Tongue (tissue), 2 donors: ENCODE measurements around the gene MEIKIN. TPM values are rescaled to one million over a fixed set of nuclear protein-coding genes. Genes with fewer than 3 reads are reported as not detected.

Source experiments
- DNase-seq: peaks from one replicate; pipeline ENCODE4 v3.0.0-alpha.2; 2015
- total RNA-seq: library from RNA; depleted of rRNA; stranded (reverse); fragments of >200 nt; gene quantifications from one replicate; pipeline ENCODE4 v1.2.3, GENCODE V29; 2014

The MEIKIN gene
- total RNA-seq, 1 donor from 2014 or later: 3.9 TPM

DNA sequence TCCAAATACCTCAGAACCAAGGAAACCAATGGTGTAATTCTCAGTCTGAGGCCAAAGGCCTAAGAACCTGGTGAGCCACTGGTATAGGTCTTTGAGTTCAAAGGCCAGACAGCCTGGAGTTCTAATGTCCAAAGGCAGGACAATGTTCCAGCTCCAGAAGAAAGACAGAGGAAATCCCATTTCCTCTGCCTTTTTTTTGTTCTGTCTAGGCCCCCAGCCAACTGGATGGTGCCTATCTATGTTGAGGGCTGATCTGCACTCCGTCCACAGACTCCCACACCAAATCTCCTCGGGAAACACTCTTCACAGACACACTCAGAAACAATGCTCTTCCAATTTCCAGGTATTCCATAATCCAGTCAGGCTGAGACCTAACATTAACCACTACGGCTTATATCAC, 178.8 kb downstream of the MEIKIN start:
- no peak for DNase-seq

DNA sequence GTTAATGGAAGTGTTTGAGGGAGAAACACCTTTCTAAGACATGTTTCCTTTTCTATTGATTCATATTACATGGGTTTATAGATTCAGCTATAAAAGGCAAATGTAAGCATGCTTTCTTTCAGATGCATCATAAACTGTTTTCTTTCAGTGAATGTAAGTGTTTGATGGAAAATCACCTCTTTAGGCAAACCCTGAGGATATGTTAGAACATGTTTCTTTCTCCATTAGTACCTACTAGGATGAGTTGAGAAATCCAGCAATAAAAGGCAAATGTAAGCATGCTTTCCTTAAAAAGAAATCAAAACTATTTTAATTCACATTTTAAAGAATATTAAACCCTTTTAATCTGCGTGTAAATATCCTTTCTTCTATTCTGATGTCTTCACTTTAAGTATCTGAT, 180.2 kb downstream of the MEIKIN start:
- no peak for DNase-seq

DNA sequence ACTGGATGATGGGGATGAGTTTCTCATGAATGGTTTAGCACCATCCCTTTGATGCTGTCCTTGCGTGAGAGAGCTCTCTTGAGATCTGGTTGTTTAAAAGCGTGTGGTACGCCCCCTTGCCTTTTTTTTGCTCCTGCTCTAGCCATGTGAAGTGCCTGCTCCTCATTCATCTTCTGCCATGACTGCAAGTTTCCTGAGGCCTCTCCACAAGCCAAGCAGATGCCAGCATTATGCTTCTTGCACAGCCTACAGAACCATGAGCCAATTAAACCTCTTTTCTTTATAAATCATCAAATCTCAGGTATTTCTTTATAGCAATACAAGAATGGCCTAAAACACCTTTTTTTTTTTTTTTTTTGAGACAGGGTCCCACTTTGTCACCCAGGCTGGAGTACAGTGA, 181.5 kb downstream of the MEIKIN start:
- DNase-seq: no peak

DNA sequence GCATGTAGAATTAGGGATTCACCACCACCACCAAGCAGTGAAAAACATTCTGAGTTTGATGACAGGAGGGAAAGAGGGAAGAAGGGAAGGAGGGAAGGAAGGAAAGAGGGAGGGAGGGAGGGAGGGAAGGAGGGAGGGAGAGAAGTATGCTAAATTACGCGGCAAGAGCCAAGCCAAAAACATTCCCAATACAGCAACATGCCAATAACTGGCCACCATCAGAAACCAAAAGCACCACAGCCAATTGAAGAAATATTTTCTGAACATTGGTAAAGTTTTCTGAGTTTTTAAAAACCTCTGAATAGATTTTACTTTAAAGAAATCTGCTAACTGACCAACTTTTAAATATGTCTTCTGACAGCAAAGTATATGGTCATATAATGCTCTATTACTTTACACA, 184.7 kb downstream of the MEIKIN start:
- no peak for DNase-seq

DNA sequence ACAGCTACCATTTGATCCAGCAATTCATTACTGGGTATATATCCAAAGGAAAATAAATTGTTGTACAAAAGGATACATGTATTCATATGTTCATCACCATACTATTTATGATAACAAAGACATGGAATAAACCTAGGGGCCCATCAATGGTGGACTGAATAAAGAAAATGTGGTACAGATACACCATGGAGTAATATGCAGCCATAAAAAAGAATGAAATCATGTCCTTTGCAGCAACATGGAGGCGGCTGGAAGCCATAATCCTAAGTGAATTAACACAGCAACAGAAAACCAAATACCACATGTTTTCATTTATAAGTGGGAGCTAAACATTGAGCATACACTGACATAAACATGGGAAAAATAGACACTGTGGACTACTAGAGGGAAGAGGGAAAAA, 185.8 kb downstream of the MEIKIN start:
- DNase-seq: no peak

DNA sequence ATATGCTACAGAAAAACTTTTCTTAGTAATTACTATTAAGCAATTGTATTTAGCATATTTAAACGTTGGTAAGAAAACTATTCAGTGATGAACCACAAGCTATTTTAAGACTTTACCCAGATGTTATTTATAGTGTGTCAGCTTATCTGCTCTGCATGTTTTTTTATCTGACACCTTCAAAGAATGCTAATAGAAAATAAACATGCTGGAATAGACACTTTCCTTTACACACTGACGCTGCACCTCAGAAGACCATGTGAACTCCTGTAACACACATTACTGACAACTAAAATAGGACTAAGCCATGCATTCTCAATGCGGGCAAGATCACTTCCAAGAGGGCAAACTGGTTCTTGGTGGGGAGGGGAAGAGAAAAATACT, 187.0 kb downstream of the MEIKIN start:
- no peak for DNase-seq

DNA sequence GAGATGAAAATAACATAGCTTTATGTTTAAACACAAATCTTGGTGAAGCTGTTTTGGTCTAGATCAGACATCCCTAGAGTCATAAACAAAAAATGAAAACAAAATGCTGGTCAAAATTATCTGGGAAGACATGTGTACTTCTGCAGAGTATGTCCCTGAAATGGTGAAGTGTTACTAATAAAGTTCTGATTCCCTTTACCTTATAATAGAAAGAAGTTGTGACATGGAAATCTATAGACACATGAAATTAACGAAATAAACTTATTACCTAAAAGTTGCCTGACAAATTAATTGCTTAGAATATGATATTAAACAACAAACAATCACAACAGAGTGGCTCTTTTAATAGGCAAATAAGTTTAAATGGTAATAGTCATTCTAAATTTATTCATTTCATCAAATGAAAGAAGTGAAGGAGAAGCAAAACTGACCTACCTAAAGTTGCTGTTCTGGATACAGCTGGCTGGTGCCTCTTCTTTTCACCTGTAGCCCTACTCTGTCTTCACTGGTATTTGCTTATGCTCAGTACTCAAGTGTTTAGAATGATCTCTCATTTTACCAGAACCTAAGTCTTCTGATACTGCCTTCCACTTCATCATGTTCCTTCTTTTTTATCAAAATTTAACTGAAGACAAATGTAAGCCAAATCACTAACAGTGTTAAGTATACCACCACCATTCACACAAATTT, 187.5 kb downstream of the MEIKIN start:
- no peak for DNase-seq

Other genes with a start within 250 kb of the MEIKIN start
- 74.8 TPM for gene FNIP1, start 148.6 kb downstream of the MEIKIN start, total RNA-seq
- gene ACSL6, start 66.0 kb upstream of the MEIKIN start, total RNA-seq: 2.5 TPM
- not detected for gene IL3, start 115.0 kb upstream of the MEIKIN start, total RNA-seq
- gene CSF2, start 128.1 kb upstream of the MEIKIN start, total RNA-seq: not detected